Activated CD8-positive, alpha-beta memory T cell treated with anti-CD3 and anti-CD28 coated beads, Interleukin-2, amount 50 U/mL, for 48 hours (primary cell): ENCODE results near the gene DLGAP3.

ENCODE experiments used
- DNase-seq: peaks from one replicate; pipeline ENCODE4 v3.0.0-alpha.2; 2020

DLGAP3 gene

GRCh38 chr1:34928066-34928696, 1.3 kb downstream of the DLGAP3 start:
- DNase-seq = no peak

GRCh38 chr1:34927316-34927715, 2.1 kb downstream of the DLGAP3 start:
- DNase-seq = no peak

GRCh38 chr1:34926894-34927293, 2.6 kb downstream of the DLGAP3 start:
- no peak for DNase-seq

GRCh38 chr1:34926156-34926555, 3.3 kb downstream of the DLGAP3 start:
- DNase-seq = no peak

- DNase-seq = no peak
Measured at GRCh38 chr1:34925730-34926129, 3.7 kb downstream of the DLGAP3 start.

- peak; percentile 83 for DNase-seq
Measured at GRCh38 chr1:34924759-34925555, 4.5 kb downstream of the DLGAP3 start.

GRCh38 chr1:34923490-34923889, 6.0 kb downstream of the DLGAP3 start:
- DNase-seq = no peak

GRCh38 chr1:34918977-34919561, 10.4 kb downstream of the DLGAP3 start:
- DNase-seq = no peak

- DNase-seq = no peak
Measured at GRCh38 chr1:34918386-34918976, 11.0 kb downstream of the DLGAP3 start.

- no peak for DNase-seq
Measured at GRCh38 chr1:34917017-34917416, 12.4 kb downstream of the DLGAP3 start.

- no peak for DNase-seq
Measured at GRCh38 chr1:34916104-34916503, 13.3 kb downstream of the DLGAP3 start.

- DNase-seq = no peak
Measured at GRCh38 chr1:34915521-34915920, 13.9 kb downstream of the DLGAP3 start.

GRCh38 chr1:34914958-34915357, 14.5 kb downstream of the DLGAP3 start:
- no peak for DNase-seq

- no peak for DNase-seq
Measured at GRCh38 chr1:34911465-34911864, 18.0 kb downstream of the DLGAP3 start.

GRCh38 chr1:34910425-34910824, 19.0 kb downstream of the DLGAP3 start:
- DNase-seq = no peak

GRCh38 chr1:34908369-34908768, 21.1 kb downstream of the DLGAP3 start:
- no peak for DNase-seq

- no peak for DNase-seq
Measured at GRCh38 chr1:34907487-34908090, 21.9 kb downstream of the DLGAP3 start.

GRCh38 chr1:34906756-34907155, 22.7 kb downstream of the DLGAP3 start:
- no peak for DNase-seq

GRCh38 chr1:34906222-34906621, 23.2 kb downstream of the DLGAP3 start:
- no peak for DNase-seq

- no peak for DNase-seq
Measured at GRCh38 chr1:34905098-34905459, 24.4 kb downstream of the DLGAP3 start.

GRCh38 chr1:34904236-34905097, 25.0 kb downstream of the DLGAP3 start:
- no peak for DNase-seq

- DNase-seq = no peak
Measured at GRCh38 chr1:34901919-34902318, 27.5 kb downstream of the DLGAP3 start.
